GM19467 (cell line): ENCODE data around the gene CADM2.
"Not testable (repeated sequence)": the region's sequence is repeated elsewhere in the genome, so short reads cannot be mapped to it uniquely, and the experiment has no call there.

ENCODE experiments used
- ATAC-seq: cut with Tn5 transposase; IDR thresholded peaks from one replicate; pipeline ENCODE4 v1.9.1; 2021; ENCODE audit warnings: mild to moderate bottlenecking, moderate library complexity; ENCODE audit not compliant: unreplicated experiment

Gene CADM2

GRCh38 chr3:85074003-85074402 is 115.2 kb downstream of the CADM2 start:
- no peak for ATAC-seq

GRCh38 chr3:85075663-85076062 is 116.9 kb downstream of the CADM2 start:
- ATAC-seq, result no peak

DNA sequence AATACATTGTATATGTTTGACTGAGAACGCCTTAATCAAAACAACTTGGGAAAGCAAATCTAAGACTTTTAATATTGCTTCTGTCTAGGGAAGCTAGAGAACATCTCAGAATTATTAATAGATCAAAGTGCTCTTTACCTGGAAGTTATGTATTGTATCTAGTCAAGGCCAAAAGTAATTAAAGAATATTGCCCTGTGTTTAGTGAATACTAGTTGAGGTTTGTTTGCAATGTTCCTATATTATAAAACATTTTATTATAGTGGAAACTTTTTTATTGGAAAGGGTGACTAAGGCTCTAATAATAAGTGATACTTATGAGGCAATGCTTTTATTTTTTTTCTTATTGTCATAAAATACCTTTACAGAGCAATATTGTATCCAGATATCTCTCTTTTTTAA is 118.2 kb downstream of the CADM2 start:
- ATAC-seq, result no peak

- ATAC-seq, result no peak
These were observed 122.6 kb downstream of the CADM2 start for GRCh38 chr3:85081191-85081906.

DNA sequence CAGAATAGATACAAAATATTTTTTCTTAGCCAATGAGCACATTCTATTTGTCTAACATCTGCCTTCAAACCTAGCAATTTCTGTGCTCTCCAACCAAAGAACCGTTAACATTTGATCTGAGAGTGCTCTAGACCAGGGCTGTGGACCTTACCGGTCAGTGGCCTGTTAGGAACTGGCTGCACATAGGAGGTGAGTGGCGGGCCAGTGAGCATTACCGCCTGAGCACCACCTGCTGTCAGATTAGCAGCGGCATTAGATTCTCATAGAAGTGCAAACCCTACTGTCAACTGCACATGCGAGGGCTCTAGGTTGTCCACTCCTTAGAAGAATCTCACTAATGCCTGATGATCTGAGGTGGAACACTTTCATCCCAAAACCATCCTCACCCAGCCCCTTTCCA is 131.7 kb downstream of the CADM2 start:
- no peak for ATAC-seq

GRCh38 chr3:85100316-85100715 is 141.5 kb downstream of the CADM2 start:
- no peak for ATAC-seq

GRCh38 chr3:85102781-85103180 is 144.0 kb downstream of the CADM2 start:
- no peak for ATAC-seq

- ATAC-seq, result no peak
These were observed 151.6 kb downstream of the CADM2 start for GRCh38 chr3:85110393-85110792.

- no peak for ATAC-seq
These were observed 162.1 kb downstream of the CADM2 start for GRCh38 chr3:85120879-85121278.

- not testable (repeated sequence) for ATAC-seq
These were observed 174.1 kb downstream of the CADM2 start for GRCh38 chr3:85132864-85133263.

GRCh38 chr3:85133691-85134420 is 175.1 kb downstream of the CADM2 start:
- ATAC-seq, result not testable (repeated sequence)

DNA sequence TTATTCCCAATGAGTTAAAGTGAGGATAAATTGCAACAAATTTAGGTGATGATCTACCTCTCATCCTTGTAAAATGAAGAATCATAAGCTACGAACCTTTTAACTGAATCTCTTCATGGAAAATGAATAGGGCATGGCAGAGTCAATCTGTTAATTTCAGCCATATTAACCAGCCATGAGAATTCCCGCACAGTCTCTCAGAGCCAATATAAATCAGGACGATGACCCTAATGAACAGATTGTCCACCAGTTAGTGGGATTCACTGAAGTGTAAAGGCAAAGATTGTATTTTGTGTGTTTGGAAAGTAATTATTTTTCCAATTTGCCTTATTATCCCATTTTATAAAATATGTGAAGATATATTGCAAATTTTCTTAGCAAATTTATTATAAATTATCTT is 183.8 kb downstream of the CADM2 start:
- ATAC-seq, result no peak

DNA sequence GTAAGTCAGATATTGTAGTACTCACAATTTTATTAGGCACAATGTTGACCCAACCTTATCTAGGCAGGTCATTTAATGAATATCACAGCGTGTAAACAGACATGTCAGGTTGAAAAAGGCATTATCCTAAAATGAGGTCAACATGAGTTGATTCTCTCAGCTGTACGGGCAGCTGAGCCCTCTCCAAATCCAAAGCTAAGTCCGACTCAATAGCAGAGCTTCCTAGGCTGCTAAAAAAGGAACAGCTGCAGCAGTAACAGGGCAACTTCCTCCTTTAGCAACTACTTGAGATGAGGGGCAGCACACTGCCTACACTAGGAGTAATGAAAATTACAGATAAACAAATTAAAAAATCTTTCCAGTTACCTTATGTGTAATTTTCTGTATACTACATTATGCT is 189.2 kb downstream of the CADM2 start:
- ATAC-seq, result no peak

DNA sequence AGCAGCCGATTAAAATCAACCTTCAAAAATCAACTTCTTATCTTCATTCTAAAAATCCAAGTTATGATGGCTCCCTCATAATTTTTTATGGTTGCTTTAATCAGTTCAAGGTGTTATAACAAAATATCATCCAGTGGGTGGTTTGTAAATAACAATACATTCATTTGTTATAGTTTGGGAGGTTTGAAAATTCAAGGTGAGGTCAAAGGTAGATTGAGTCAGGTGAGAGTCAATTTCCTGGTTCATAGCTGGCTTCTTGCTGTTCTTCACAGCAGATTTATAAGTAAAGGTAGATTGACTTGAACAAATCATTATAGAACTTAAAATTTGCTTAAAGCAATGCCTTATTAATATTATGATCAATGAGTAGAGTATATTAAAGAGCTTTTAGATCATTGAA is 192.8 kb downstream of the CADM2 start:
- ATAC-seq, result no peak

DNA sequence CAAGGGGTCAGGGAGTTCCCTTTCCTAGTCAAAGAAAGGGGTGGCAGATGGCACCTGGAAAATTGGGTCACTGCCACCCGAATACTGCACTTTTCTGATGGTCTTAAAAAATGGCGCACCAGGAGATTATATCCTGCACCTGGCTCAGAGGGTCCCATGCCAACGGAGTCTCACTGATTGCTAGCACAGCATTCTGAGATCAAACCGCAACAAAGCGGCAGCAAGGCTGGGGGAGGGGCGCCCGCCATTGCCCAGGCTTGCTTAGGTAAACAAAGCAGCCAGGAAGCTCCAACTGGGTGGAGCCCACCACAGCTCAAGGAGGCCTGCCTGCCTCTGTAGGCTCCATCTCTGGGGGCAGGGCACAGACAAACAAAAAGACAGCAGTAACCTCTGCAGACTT is 194.5 kb downstream of the CADM2 start:
- ATAC-seq, result not testable (repeated sequence)

- no peak for ATAC-seq
These were observed 200.6 kb downstream of the CADM2 start for GRCh38 chr3:85159376-85159775.

DNA sequence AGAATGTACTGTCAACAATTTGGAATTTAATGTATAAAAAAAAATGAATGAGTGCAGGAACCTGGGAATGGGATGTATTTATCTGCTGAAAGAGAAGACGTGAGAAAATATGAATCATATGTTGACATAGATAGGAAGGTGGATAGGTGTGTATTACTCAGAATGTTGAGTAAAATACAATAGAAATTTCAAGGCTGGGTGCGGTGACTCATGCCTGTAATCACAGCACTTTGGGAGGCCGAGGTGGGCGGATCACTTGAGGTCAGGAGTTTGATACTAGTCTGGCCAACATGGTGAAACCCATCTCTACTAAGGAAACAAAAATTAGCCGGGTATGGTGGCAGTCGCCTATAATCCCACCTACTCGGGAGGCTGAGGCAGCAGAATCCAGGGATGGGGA is 202.8 kb downstream of the CADM2 start:
- no peak for ATAC-seq

GRCh38 chr3:85162905-85163304 is 204.1 kb downstream of the CADM2 start:
- ATAC-seq, result no peak

GRCh38 chr3:85164436-85164835 is 205.6 kb downstream of the CADM2 start:
- no peak for ATAC-seq

DNA sequence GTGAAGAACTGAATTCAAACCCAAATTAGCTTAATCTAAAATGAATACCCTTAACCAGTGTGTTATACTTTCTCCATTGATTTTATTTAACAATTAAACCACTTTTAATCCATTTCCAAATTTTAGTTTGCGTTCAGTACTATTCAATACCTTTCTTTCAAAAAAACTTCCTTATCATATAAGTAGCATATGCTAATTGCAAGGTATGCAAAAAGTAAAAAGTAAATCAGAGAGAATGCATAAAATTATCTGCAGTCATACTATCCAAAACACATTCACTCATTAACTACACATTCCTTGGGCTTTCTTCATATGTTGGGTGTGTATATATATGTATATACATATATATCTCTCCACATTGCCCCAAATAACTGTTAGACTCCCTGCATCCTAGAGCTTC is 208.8 kb downstream of the CADM2 start:
- ATAC-seq, result no peak

GRCh38 chr3:85170646-85171045 is 211.9 kb downstream of the CADM2 start:
- no peak for ATAC-seq

DNA sequence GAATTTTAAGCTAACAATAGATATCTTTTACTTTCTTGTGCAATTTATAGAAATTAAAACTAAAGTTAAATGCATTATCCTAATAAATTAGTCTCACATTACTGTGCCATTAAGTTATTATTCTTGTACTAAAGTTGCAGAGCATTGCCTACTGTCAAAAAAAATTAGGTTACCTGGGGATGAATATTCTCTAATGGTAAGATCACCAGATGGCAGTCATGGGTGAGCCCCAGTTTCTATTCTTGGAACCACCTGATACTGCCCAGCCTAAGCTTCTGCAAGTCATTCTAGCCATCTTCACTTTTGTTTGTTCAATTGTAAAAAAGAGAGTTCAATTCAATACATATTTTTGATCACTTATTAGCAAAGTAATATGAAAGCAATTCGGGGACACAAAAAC is 213.2 kb downstream of the CADM2 start:
- ATAC-seq, result no peak

DNA sequence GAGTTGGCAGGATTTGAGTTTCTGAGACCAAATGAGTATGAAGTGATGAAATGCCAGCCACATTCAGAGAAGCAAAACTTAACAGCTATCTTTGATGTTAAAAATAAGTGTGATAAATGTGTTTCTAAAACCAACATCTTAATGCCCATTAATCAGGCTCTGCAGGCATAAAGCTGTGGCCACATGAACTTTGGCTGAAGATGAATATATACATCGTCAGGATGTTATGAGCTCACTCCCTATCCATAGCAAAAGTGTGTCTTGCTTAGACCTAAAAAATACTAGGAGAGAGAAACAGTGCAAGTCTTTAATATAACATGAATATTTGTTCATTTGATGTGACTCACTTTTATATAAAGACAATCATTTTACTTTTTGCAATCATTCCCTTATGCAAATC is 218.0 kb downstream of the CADM2 start:
- no peak for ATAC-seq
